Measurements from ENCODE around the gene SPTBN1.

Gene SPTBN1

GRCh38 chr2:54638103-54638502, 182.0 kb downstream of the SPTBN1 start:
- no peak for DNase-seq

GRCh38 chr2:54638774-54639187, 182.7 kb downstream of the SPTBN1 start:
- DNase-seq, result no peak

- no peak for DNase-seq
These were observed 183.5 kb downstream of the SPTBN1 start for GRCh38 chr2:54639609-54640008.

- DNase-seq, result no peak
These were observed 184.9 kb downstream of the SPTBN1 start for GRCh38 chr2:54640834-54641540.

- no peak for DNase-seq
These were observed 185.9 kb downstream of the SPTBN1 start for GRCh38 chr2:54641988-54642387.

GRCh38 chr2:54642677-54643430, 186.7 kb downstream of the SPTBN1 start:
- DNase-seq, result no peak

- DNase-seq, result no peak
These were observed 188.1 kb downstream of the SPTBN1 start for GRCh38 chr2:54644236-54644635.

GRCh38 chr2:54646170-54646927, 190.2 kb downstream of the SPTBN1 start:
- no peak for DNase-seq

- DNase-seq, result no peak
These were observed 192.1 kb downstream of the SPTBN1 start for GRCh38 chr2:54648256-54648655.

GRCh38 chr2:54649191-54649590, 193.1 kb downstream of the SPTBN1 start:
- DNase-seq, result no peak

- DNase-seq, result no peak
These were observed 193.5 kb downstream of the SPTBN1 start for GRCh38 chr2:54649633-54650032.

- DNase-seq, result no peak
These were observed 194.5 kb downstream of the SPTBN1 start for GRCh38 chr2:54650612-54651011.

- DNase-seq, result no peak
These were observed 195.2 kb downstream of the SPTBN1 start for GRCh38 chr2:54651291-54651690.

- no peak for DNase-seq
These were observed 196.4 kb downstream of the SPTBN1 start for GRCh38 chr2:54652540-54652939.

GRCh38 chr2:54653572-54654204, 197.6 kb downstream of the SPTBN1 start:
- no peak for DNase-seq

- DNase-seq, result no peak
These were observed 199.1 kb downstream of the SPTBN1 start for GRCh38 chr2:54655046-54655809.

GRCh38 chr2:54656863-54657262, 200.7 kb downstream of the SPTBN1 start:
- DNase-seq, result no peak

GRCh38 chr2:54657664-54658083, 201.5 kb downstream of the SPTBN1 start:
- DNase-seq, result peak; percentile 51

- DNase-seq, result no peak
These were observed 202.5 kb downstream of the SPTBN1 start for GRCh38 chr2:54658564-54659071.

- no peak for DNase-seq
These were observed 203.4 kb downstream of the SPTBN1 start for GRCh38 chr2:54659527-54659926.

- DNase-seq, result no peak
These were observed 204.6 kb downstream of the SPTBN1 start for GRCh38 chr2:54660752-54661151.

- DNase-seq, result no peak
These were observed 207.4 kb downstream of the SPTBN1 start for GRCh38 chr2:54663424-54664030.

All from activated CD4-positive, CD25-positive, alpha-beta regulatory T cell treated with anti-CD3 and anti-CD28 coated beads, Interleukin-2, amount 50 U/mL, for 72 hours (primary cell).